Stomach (tissue), 9 donors: ENCODE data around the gene TAF4. TPM values are rescaled to one million over a fixed set of nuclear protein-coding genes. Genes with fewer than 3 reads are reported as not detected.

ENCODE experiments used
- DNase-seq, 2 donors: peaks; one replicate each; pipeline versions ENCODE4 v3.0.0 to v3.0.0-alpha.2; 2013 to 2019
- H3K27ac ChIP-seq, 5 donors: fragments of 200-600 bp in 4 of 5; sonication (generic) in 4 of 5; one replicate each; pipeline ENCODE4 v1.5.1; 2013 to 2019; ENCODE audit warnings: mild to moderate bottlenecking in 1 of 5, moderate library complexity in 1 of 5
- H3K27me3 ChIP-seq, 3 donors: fragments of 200-600 bp; sonication (generic); one replicate each; pipeline ENCODE4 v1.5.1; 2017 to 2019; ENCODE audit warnings: mixed run types in 1 of 3
- H3K36me3 ChIP-seq, 4 donors: fragments of 200-600 bp; sonication (generic); 1 replicate in 3 of 4; 2 replicates in 1 of 4; pipeline ENCODE4 v1.5.1; 2016 to 2019
- H3K4me1 ChIP-seq, 4 donors: fragments of 200-600 bp; sonication (generic); one replicate each; pipeline ENCODE4 v1.5.1; 2016 to 2019
- H3K4me3 ChIP-seq, 4 donors: fragments of 200-600 bp; sonication (generic) in 3 of 4; one replicate each; pipeline ENCODE4 v1.5.1; 2016 to 2019; ENCODE audit warnings: mild to moderate bottlenecking in 1 of 4
- H3K9me3 ChIP-seq, 4 donors: fragments of 200-600 bp; sonication (generic); one replicate each; pipeline ENCODE4 v1.5.1; 2016 to 2019
- CTCF ChIP-seq, 7 experiments: fragments of 450-650 bp in 4 of 7; fragments of 200-600 bp in 3 of 7; sonication (generic) in 3 of 7; IDR thresholded peaks; one replicate each; pipeline ENCODE4 v1.5.1; 2016 to 2019; ENCODE audit warnings: antibody characterized with exemption in 7 of 7, control low read depth in 2 of 7, mild to moderate bottlenecking in 1 of 7
- EP300 ChIP-seq: sonication (generic); formaldehyde crosslinking; IDR thresholded peaks from one replicate; pipeline ENCODE4 v1.6.1; 2017; ENCODE audit warnings: antibody characterized with exemption
- POLR2A ChIP-seq, 4 donors: fragments of 450-650 bp; IDR thresholded peaks; one replicate each; pipeline ENCODE4 v1.6.1; 2016; ENCODE audit warnings: antibody characterized with exemption in 4 of 4, control low read depth in 2 of 4, mild to moderate bottlenecking in 1 of 4, moderate library complexity in 1 of 4
- POLR2AphosphoS5 ChIP-seq, 3 donors: sonication (generic); formaldehyde crosslinking; IDR thresholded peaks; one replicate each; pipeline ENCODE4 v1.6.1; 2016; ENCODE audit warnings: antibody characterized with exemption in 3 of 3
- WGBS, 5 donors: extraction: QIAGEN DNeasy Blood & Tissue Kit in 3 of 5; methylation state at CpG; one replicate each; pipeline versions ENCODE4 v1.1.5 to v1.1.7; 2013 to 2018; 5-methylcytosine and 5-hydroxymethylcytosine counted together
- intact Hi-C: fragments of 100-400 bp; cut with DNase I; formaldehyde crosslinking; loops from one replicate; pipeline ENCODE4 v1.15.1; 2023; ENCODE audit warnings: low total_unique reads
- polyA plus RNA-seq, 3 donors: library from polyadenylated mRNA; stranded (reverse); fragments of 200-250 nt; gene quantifications; one replicate each; pipeline ENCODE4 v1.2.3, GENCODE V29; 2013
- total RNA-seq, 5 donors: library from RNA; depleted of rRNA; stranded (reverse); fragments of >200 nt; gene quantifications; one replicate each; pipeline versions ENCODE4 v1.1.0 to v1.2.3, GENCODE V29; 2014 to 2016
- donor health status: healthy with polysubstance abuse.
- donor health status: Bipolar disorder and iron deficiency.
- donor health status: healthy.

Gene TAF4
- total and polyA plus RNA-seq, 8 donors: 3.2 to 33.9 (median 11.2) TPM

DNA sequence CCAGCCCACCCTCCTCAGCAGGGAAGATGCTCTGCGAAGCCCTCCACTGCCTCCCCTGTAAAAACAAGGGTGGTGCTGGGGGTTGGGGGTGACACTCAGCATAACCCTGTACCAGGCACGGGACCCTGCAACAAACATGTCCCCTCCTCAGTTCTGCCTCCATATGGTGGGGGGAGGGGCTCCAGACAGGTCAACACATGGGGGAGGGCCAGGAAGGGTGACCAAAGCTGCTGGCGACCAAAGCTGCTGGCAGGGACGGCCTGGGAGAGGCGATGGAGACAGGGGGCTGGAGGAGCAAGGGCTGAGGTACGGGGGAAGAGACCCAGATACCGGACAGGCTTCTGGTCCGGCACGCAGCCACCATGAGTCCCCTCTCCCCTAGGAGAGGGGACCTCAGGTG, 123.2 kb downstream of the TAF4 start:
- no peak overlapping the region for H3K4me3 ChIP-seq
- no peak overlapping the region for H3K27ac ChIP-seq
- intact Hi-C loops: no loop called here
- H3K36me3 ChIP-seq: no peaks in the 10 kb centered on the region
- no peak for DNase-seq
- TF ChIP-seq POLR2AphosphoS5 (IDR thresholded peaks at IDR 0.05): no peak
- no peak for TF ChIP-seq CTCF (IDR thresholded peaks at IDR 0.05)
- TF ChIP-seq EP300: no peak
- TF ChIP-seq POLR2A (IDR thresholded peaks at IDR 0.05): no peak
- no peaks in the 10 kb centered on the region for H3K4me1 ChIP-seq
- WGBS, 5 donors: 71 to 89% (median 87%) methylated on average over 7 to 9 of the region's 9 CpGs
- no peaks in the 10 kb centered on the region for H3K9me3 ChIP-seq
- peaks cover 0 to 19% (median 9%) of the 10 kb centered on the region in 3 donors for H3K27me3 ChIP-seq

- WGBS, 5 donors: 75 to 94% (median 91%) methylated on average over 9 to 16 of the region's 16 CpGs
- H3K4me3 ChIP-seq: no peak overlapping the region
- no peak overlapping the region for H3K27ac ChIP-seq
- no peaks in the 10 kb centered on the region for H3K36me3 ChIP-seq
- no peak for DNase-seq
- no peak for TF ChIP-seq CTCF (IDR thresholded peaks at IDR 0.05)
- no peak for TF ChIP-seq EP300
- TF ChIP-seq POLR2AphosphoS5 (IDR thresholded peaks at IDR 0.05): no peak
- no peak for TF ChIP-seq POLR2A (IDR thresholded peaks at IDR 0.05)
- H3K27me3 ChIP-seq: peaks cover 0 to 23% (median 9%) of the 10 kb centered on the region in 3 donors
- H3K4me1 ChIP-seq: no peaks in the 10 kb centered on the region
- H3K9me3 ChIP-seq: no peaks in the 10 kb centered on the region
- intact Hi-C loops: no loop called here
Observed at GRCh38 chr20:61941721-61942405, 123.8 kb downstream of the TAF4 start.

- no peaks in the 10 kb centered on the region for H3K4me1 ChIP-seq
- DNase-seq: no peak
- H3K27ac ChIP-seq: no peak overlapping the region
- H3K27me3 ChIP-seq: peaks cover 0 to 30% (median 9%) of the 10 kb centered on the region in 3 donors
- TF ChIP-seq POLR2AphosphoS5 (IDR thresholded peaks at IDR 0.05) (no peak), POLR2A (IDR thresholded peaks at IDR 0.05) (no peak), CTCF (IDR thresholded peaks at IDR 0.05) (no peak), EP300 (no peak)
- H3K4me3 ChIP-seq: no peak overlapping the region
- intact Hi-C loops: no loop called here
- WGBS, 5 donors: 71 to 85% (median 80%) methylated on average over 15 to 16 of the region's 16 CpGs
- no peaks in the 10 kb centered on the region for H3K36me3 ChIP-seq
- no peaks in the 10 kb centered on the region for H3K9me3 ChIP-seq
Observed at GRCh38 chr20:61940976-61941720, 124.5 kb downstream of the TAF4 start.

- Histone ChIP-seq H3K9me3 (no peaks in the 10 kb centered on the region), H3K4me3 (no peak overlapping the region), H3K36me3 (no peaks in the 10 kb centered on the region), H3K4me1 (no peaks in the 10 kb centered on the region), H3K27me3 (peaks cover 0 to 30% (median 9%) of the 10 kb centered on the region in 3 donors), H3K27ac (no peak overlapping the region)
- intact Hi-C loops: no loop called here
- 84 to 92% (median 89%) methylated on average over 17 of the region's 17 CpGs for WGBS, 5 donors
- no peak for TF ChIP-seq POLR2A (IDR thresholded peaks at IDR 0.05)
- no peak for TF ChIP-seq POLR2AphosphoS5 (IDR thresholded peaks at IDR 0.05)
- TF ChIP-seq EP300: no peak
- no peak for TF ChIP-seq CTCF (IDR thresholded peaks at IDR 0.05)
- no peak for DNase-seq
Observed at GRCh38 chr20:61940491-61940890, 125.2 kb downstream of the TAF4 start.
